K562 (cell line): Measurements from ENCODE around the gene SPATS2L. TPM values are rescaled to one million over a fixed set of nuclear protein-coding genes. Genes with fewer than 3 reads are reported as not detected.

Source experiments
- ATAC-seq: fragments of 200-7000 bp; cut with Tn5 transposase; 3 replicates; pipeline ENCODE4 v1.9.1; 2020; ENCODE audit warnings: moderate library complexity
- BruUV-seq: library from RNA; stranded (reverse); fragments of 400-500 nt; replicated peaks from 2 replicates; lab custom pipeline; 2021; lab: Mats Ljungman, UMichigan
- CTCF ChIA-PET: fragments of 300-600 bp; formaldehyde crosslinking; extraction: SDS; loops from one replicate; lab custom pipeline; 2021; ENCODE audit warnings: low intra/inter-chr PET ratio; lab: Yijun Ruan, JAX
- POLR2A ChIA-PET: fragments of 300-600, 350-650 bp; sonication (Branson Sonifier 250); formaldehyde crosslinking; extraction: SDS; loops from one replicate; lab custom pipeline; 2021; ENCODE audit warnings: antibody characterized with exemption, inconsistent platforms; lab: Yijun Ruan, JAX
- DNase-seq, 4 experiments: peaks; one replicate each; pipeline versions ENCODE4 v3.0.0 to v3.0.0-alpha.2; 2011 to 2018; ENCODE audit warnings: low spot score in 3 of 4, mixed read lengths in 3 of 4; ENCODE audit errors: extremely low read depth in 1 of 4
- FAIRE-seq: peaks from 2 replicates; lab custom pipeline; 2011; peaks lifted over from hg19 to GRCh38; lab: Jason Lieb, UNC
- H2AFZ ChIP-seq: 2 replicates; pipeline ENCODE4 v1.6.0; 2011; ENCODE audit warnings: low read depth, low read length, control low read depth, inconsistent platforms
- H3K27ac ChIP-seq: fragments of 200-600 bp; 3 replicates; pipeline ENCODE4 v1.8.0; 2011; ENCODE audit warnings: low read depth, mild to moderate bottlenecking, control low read depth, inconsistent platforms, low read length, moderate library complexity, mixed read lengths; ENCODE audit errors: extremely low read depth
- H3K27me3 ChIP-seq, 2 experiments: fragments of 300-600 bp in 1 of 2; 2 replicates in 1 of 2; 3 replicates in 1 of 2; pipeline versions ENCODE4 v1.6.0 to v1.8.0; 2011; ENCODE audit warnings: inconsistent platforms in 2 of 2, low read length in 2 of 2, mild to moderate bottlenecking in 1 of 2, mixed read lengths in 1 of 2, moderate library complexity in 1 of 2; ENCODE audit not compliant: control insufficient read depth in 2 of 2, insufficient read depth in 2 of 2
- H3K36me3 ChIP-seq: fragments of 300-600 bp; 3 replicates; pipeline ENCODE4 v1.8.0; 2011; ENCODE audit warnings: mild to moderate bottlenecking, low read length, inconsistent platforms; ENCODE audit not compliant: control insufficient read depth, insufficient read depth
- H3K4me1 ChIP-seq, 2 experiments: fragments of 200-600 bp in 1 of 2; replicated peaks in 1 of 2; 2 replicates in 1 of 2; 3 replicates in 1 of 2; pipeline versions ENCODE4 v1.5.1 to v1.8.0; 2011; ENCODE audit warnings: inconsistent platforms in 2 of 2, low read length in 2 of 2, mild to moderate bottlenecking in 1 of 2, mixed read lengths in 1 of 2, moderate library complexity in 1 of 2; ENCODE audit not compliant: control insufficient read depth in 2 of 2, insufficient read depth in 2 of 2
- H3K4me2 ChIP-seq: 2 replicates; pipeline ENCODE4 v1.6.1; 2011; ENCODE audit warnings: low read length, control low read depth, inconsistent platforms, mixed read lengths; ENCODE audit not compliant: insufficient read depth
- H3K4me3 ChIP-seq: fragments of 200-600 bp; sonication (generic), shearing (Covaris generic); 2 replicates; pipeline ENCODE4 v1.5.1; 2016; ENCODE audit warnings: control low read depth, inconsistent platforms
- H3K79me2 ChIP-seq: fragments of 200-600 bp; 3 replicates; pipeline ENCODE4 v1.8.0; 2011; ENCODE audit warnings: low read length, inconsistent platforms; ENCODE audit not compliant: control insufficient read depth, insufficient read depth
- H3K9ac ChIP-seq, 2 experiments: 2 replicates each; pipeline versions ENCODE4 v1.6.0 to v1.6.1; 2011; ENCODE audit warnings: low read depth in 2 of 2, low read length in 2 of 2, control low read depth in 1 of 2, inconsistent platforms in 1 of 2, mild to moderate bottlenecking in 1 of 2, mixed read lengths in 1 of 2; ENCODE audit not compliant: insufficient read depth in 1 of 2
- H3K9me1 ChIP-seq: one replicate; pipeline ENCODE4 v1.6.0; 2011; ENCODE audit warnings: inconsistent platforms, mild to moderate bottlenecking, low read length, moderate library complexity; ENCODE audit not compliant: control insufficient read depth, insufficient read depth
- H3K9me3 ChIP-seq: replicated peaks from 2 replicates; pipeline ENCODE4 v1.5.1; 2011; ENCODE audit warnings: low read depth, low read length, inconsistent platforms; ENCODE audit not compliant: control insufficient read depth, insufficient read depth
- H4K20me1 ChIP-seq: replicated peaks from 2 replicates; pipeline ENCODE4 v1.6.1; 2011; ENCODE audit warnings: low read length, inconsistent platforms, mixed read lengths; ENCODE audit not compliant: control insufficient read depth, insufficient read depth
- RBM17 ChIP-seq: fragments of 200-400 bp; formaldehyde crosslinking; IDR thresholded peaks from 2 replicates; pipeline ENCODE4 v1.6.1; 2017; ENCODE audit warnings: low read depth, mild to moderate bottlenecking, low read length, borderline replicate concordance
- SRF ChIP-seq, 2 experiments: fragments of 250-450, 450-650 bp in 1 of 2; sonication (Bioruptor Pico) in 1 of 2; sonication (generic) in 1 of 2; formaldehyde crosslinking; IDR thresholded peaks; 2 replicates each; pipeline versions ENCODE4 v1.5.0 to v1.5.1; 2020 to 2022; ENCODE audit warnings: mild to moderate bottlenecking in 1 of 2, missing genetic modification reagents in 1 of 2
- WGBS: fragments of 100-300 bp; shearing (Covaris generic); methylation state at CpG from one replicate; pipeline ENCODE4 v1.1.6; 2016; ENCODE audit warnings: low coverage, mixed read lengths; ENCODE audit not compliant: insufficient coverage; ENCODE audit errors: missing lambda C conversion rate; 5-methylcytosine and 5-hydroxymethylcytosine counted together
- in situ Hi-C: fragments of 300-500 bp; cut with MboI; formaldehyde crosslinking; loops from 4 replicates; pipeline ENCODE4 v1.15.0; 2018; ENCODE audit warnings: inconsistent platforms, mixed read lengths
- intact Hi-C: fragments of 100-400 bp; cut with micrococcal nuclease; formaldehyde crosslinking; loops from 2 replicates; pipeline ENCODE4 v1.14.2; 2022
- polyA plus RNA-seq, 8 experiments: library from polyadenylated mRNA; depleted of rRNA in 4 of 8; stranded (reverse) in 5 of 8; unstranded in 3 of 8; fragments of >200 nt; fragmentation: Nextera tagmentation in 2 of 8; fragmentation: Illumina TruSeq in 1 of 8; extraction: Ambion mirVana in 2 of 8; extraction: Trizol in 1 of 8; gene quantifications; 2 replicates each; pipeline versions ENCODE4 v1.2.1 to v1.2.3, GENCODE V29; 2011 to 2014; ENCODE audit warnings: inconsistent platforms in 1 of 8, missing spikeins in 1 of 8
- total RNA-seq, 7 experiments: library from RNA; depleted of rRNA in 6 of 7; stranded (reverse); fragments of >200 nt in 6 of 7; fragmentation: Illumina TruSeq in 2 of 7; extraction: Trizol in 2 of 7; gene quantifications; 2 replicates each; pipeline versions ENCODE4 v1.2.1 to v1.2.3, GENCODE V29; 2011 to 2021; ENCODE audit warnings: low replicate concordance in 1 of 7
- TF ChIP-seq, protein P1 (sequence below): fragments of 450-650 bp; IDR thresholded peaks from 2 replicates; pipeline ENCODE4 v1.6.1; 2016; ENCODE audit warnings: borderline replicate concordance

Gene SPATS2L
- total and polyA plus RNA-seq, 9 of the 15 experiments (the other 6 are each of a cell fraction or from before 2014, with no cell fraction given), result 11.3 to 41.5 (median 24.9) TPM

DNA sequence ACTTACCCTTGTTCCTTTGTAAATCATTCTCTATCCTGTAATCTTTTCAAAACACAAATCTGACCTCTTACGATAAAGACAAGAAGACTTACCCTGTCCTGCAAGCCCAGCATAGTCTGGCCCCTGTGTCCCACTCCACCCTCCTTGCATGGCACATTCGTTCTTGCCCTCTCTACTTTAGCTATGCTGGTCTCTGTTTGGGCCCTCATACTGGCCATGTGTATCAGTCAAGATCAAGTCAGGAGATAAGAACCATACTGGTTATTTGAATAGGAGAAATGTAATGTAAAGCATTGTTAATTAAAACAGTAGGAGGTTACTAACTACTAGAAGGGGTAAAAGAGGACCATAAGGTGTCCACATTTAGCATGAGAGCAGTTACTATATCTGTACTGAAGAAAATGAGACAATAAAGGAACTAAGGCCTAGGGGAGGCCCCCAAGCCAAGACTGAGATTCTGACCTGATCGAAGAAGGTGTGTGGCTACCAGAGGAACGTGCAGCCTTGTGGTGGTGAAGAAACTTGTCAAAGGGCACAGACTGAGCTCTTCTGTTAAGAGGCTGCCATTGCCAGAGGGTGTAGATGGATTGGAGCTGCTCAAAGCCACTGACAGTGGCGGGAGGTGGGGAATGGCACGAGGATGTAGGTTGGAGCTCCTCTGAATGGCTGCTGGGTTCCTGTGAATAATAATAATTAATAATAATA lies 122.6 kb downstream of the SPATS2L start:
- Histone ChIP-seq H3K9me3 (no peaks in the 10 kb centered on the region), H2AFZ (no peak overlapping the region), H3K4me2 (no peak overlapping the region), H3K79me2 (no peaks in the 10 kb centered on the region), H3K4me1 (no peaks in the 10 kb centered on the region), H3K9me1 (no peaks in the 10 kb centered on the region), H4K20me1 (no peaks in the 10 kb centered on the region), H3K4me3 (no peak overlapping the region)
- 73% methylated on average over 6 of the region's 6 CpGs for WGBS
- FAIRE-seq (no peak), ATAC-seq (no peak), DNase-seq (no peak)
- intact Hi-C loops (no loop called here), in situ Hi-C loops (no loop called here)
- no TSS peak for BruUV-seq
- POLR2A ChIA-PET, result interaction anchor here (0.7 kb wide), 1 partner anchor 10 kb away, joined by 3 read pairs; no protein-coding TSS in a partner anchor
- TF ChIP-seq, protein P1, sequence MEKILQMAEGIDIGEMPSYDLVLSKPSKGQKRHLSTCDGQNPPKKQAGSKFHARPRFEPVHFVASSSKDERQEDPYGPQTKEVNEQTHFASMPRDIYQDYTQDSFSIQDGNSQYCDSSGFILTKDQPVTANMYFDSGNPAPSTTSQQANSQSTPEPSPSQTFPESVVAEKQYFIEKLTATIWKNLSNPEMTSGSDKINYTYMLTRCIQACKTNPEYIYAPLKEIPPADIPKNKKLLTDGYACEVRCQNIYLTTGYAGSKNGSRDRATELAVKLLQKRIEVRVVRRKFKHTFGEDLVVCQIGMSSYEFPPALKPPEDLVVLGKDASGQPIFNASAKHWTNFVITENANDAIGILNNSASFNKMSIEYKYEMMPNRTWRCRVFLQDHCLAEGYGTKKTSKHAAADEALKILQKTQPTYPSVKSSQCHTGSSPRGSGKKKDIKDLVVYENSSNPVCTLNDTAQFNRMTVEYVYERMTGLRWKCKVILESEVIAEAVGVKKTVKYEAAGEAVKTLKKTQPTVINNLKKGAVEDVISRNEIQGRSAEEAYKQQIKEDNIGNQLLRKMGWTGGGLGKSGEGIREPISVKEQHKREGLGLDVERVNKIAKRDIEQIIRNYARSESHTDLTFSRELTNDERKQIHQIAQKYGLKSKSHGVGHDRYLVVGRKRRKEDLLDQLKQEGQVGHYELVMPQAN, result no peak
- TF ChIP-seq SRF (CRISPR knock-in tag; IDR thresholded peaks at IDR 0.05) (no peak), RBM17 (no peak)
- TF ChIP-seq, all 486 proteins: peak for 0
- Histone ChIP-seq H3K36me3 (no peaks in the 10 kb centered on the region), H3K27ac (no peak overlapping the region), H3K9ac (no peak overlapping the region), H3K27me3 (no peaks in the 10 kb centered on the region)
- CTCF ChIA-PET, result interaction anchor here (1.1 kb wide), 1 partner anchor 449 kb away, joined by 5 read pairs; no protein-coding TSS in a partner anchor
